Body of pancreas (tissue), 4 donors: ENCODE results near the gene KCNQ4.

Experiments used
- CTCF ChIP-seq, 7 experiments: fragments of 450-650 bp in 4 of 7; fragments of 200-600 bp in 3 of 7; sonication (generic) in 3 of 7; IDR thresholded peaks; one replicate each; pipeline ENCODE4 v1.5.1; 2016 to 2019; ENCODE audit warnings: antibody characterized with exemption in 7 of 7
- POLR2A ChIP-seq, 3 donors: fragments of 450-650 bp; IDR thresholded peaks; one replicate each; pipeline ENCODE4 v1.6.1; 2016; ENCODE audit warnings: antibody characterized with exemption in 3 of 3, mild to moderate bottlenecking in 2 of 3

DNA sequence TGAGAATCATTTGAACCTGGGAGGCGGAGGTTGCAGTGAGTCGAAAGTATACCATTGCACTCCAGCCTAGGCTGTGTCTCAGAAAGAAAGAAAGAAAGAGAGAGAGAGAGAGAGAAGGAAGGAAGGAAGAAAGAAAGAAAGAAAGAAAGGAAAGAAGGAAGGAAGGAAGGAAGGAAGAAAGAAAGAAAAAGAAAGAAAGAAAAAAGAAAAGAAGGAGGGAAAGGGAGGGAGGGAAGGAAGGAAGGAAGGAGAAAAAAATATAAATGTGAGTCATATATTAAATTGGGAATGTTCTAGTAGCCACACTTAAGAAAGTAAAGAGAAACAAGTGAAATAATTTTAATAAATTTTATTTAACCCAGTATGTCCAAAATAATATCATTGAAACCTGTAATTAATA is 95.3 kb downstream of the KCNQ4 start:
- TF ChIP-seq CTCF (IDR thresholded peaks at IDR 0.05) (no peak), POLR2A (IDR thresholded peaks at IDR 0.05) (no peak)
